ENCODE results near the gene MYH10. TPM values are rescaled to one million over a fixed set of nuclear protein-coding genes. Genes with fewer than 3 reads are reported as not detected.

The MYH10 gene
- total RNA-seq, 2 donors from 2014 or later = 251 to 257 TPM

- no peak overlapping the region for H3K4me3 Mint-ChIP-seq
- peak overlapping the region; percentile 81 for H3K27ac Mint-ChIP-seq
- H3K27me3 Mint-ChIP-seq (ENCODE audit: insufficient read depth) = no peaks in the 10 kb centered on the region
Observed at GRCh38 chr17:8504460-8505207, 125.9 kb downstream of the MYH10 start.

GRCh38 chr17:8503807-8504206, 126.7 kb downstream of the MYH10 start:
- Histone ChIP-seq H3K9me3 (ENCODE audit: control insufficient read depth, low read length) (no peaks in the 10 kb centered on the region), H3K27ac (ENCODE audit: low read depth, low read length) (no peak overlapping the region), H3K4me1 (ENCODE audit: control insufficient read depth, insufficient read depth, low read length) (no peaks in the 10 kb centered on the region), H3K36me3 (ENCODE audit: control insufficient read depth, insufficient read depth, low read length) (peaks cover 97% of the 10 kb centered on the region), H3K4me3 (ENCODE audit: low read length) (no peak overlapping the region), H3K27me3 (ENCODE audit: control insufficient read depth, insufficient read depth, low read length, poor library complexity, severe bottlenecking) (no peaks in the 10 kb centered on the region), H3K9ac (ENCODE audit: extremely low read depth, low read length, poor library complexity, severe bottlenecking) (no peak overlapping the region)
- 88% methylated on average over 8 to 9 of the region's 9 CpGs for WGBS, 2 experiments (ENCODE audit: insufficient coverage in 1 of 2, insufficient read length in 1 of 2)
- H3K27ac Mint-ChIP-seq = peak overlapping the region; percentile 81
- TF ChIP-seq CTCF (conservative IDR thresholded peaks at IDR 0.05) = no peak
- no peaks in the 10 kb centered on the region for H3K4me1 Mint-ChIP-seq
- no peaks in the 10 kb centered on the region for H3K9me3 Mint-ChIP-seq
- H3K4me3 Mint-ChIP-seq = no peak overlapping the region
- DNase-seq = no peak
- no peaks in the 10 kb centered on the region for H3K27me3 Mint-ChIP-seq (ENCODE audit: insufficient read depth)
- H3K36me3 Mint-ChIP-seq (ENCODE audit: low read depth) = peaks cover 87% of the 10 kb centered on the region

More at GRCh38 chr17:8504460-8505207, 125.9 kb downstream of the MYH10 start:
- H3K36me3 Mint-ChIP-seq (ENCODE audit: low read depth) = peaks cover 87% of the 10 kb centered on the region
- no peak overlapping the region for H3K4me3 ChIP-seq (ENCODE audit: low read length)
- no peaks in the 10 kb centered on the region for H3K9me3 Mint-ChIP-seq
- H3K36me3 ChIP-seq (ENCODE audit: control insufficient read depth, insufficient read depth, low read length) = peaks cover 97% of the 10 kb centered on the region
- no peaks in the 10 kb centered on the region for H3K27me3 ChIP-seq (ENCODE audit: control insufficient read depth, insufficient read depth, low read length, poor library complexity, severe bottlenecking)
- DNase-seq = peak; percentile 42
- WGBS, 2 experiments (ENCODE audit: insufficient coverage in 1 of 2, insufficient read length in 1 of 2) = 95% methylated on average over 13 to 18 of the region's 18 CpGs
- no peaks in the 10 kb centered on the region for H3K9me3 ChIP-seq (ENCODE audit: control insufficient read depth, low read length)
- H3K4me1 Mint-ChIP-seq = no peaks in the 10 kb centered on the region
- H3K27ac ChIP-seq (ENCODE audit: low read depth, low read length) = no peak overlapping the region
- no peak overlapping the region for H3K9ac ChIP-seq (ENCODE audit: extremely low read depth, low read length, poor library complexity, severe bottlenecking)
- no peak for TF ChIP-seq CTCF (conservative IDR thresholded peaks at IDR 0.05)
- no peaks in the 10 kb centered on the region for H3K4me1 ChIP-seq (ENCODE audit: control insufficient read depth, insufficient read depth, low read length)

GRCh38 chr17:8503368-8503767, 127.2 kb downstream of the MYH10 start:
- 84 to 95% methylated on average over 5 to 6 of the region's 6 CpGs for WGBS, 2 experiments (ENCODE audit: insufficient coverage in 1 of 2, insufficient read length in 1 of 2)
- no peaks in the 10 kb centered on the region for H3K9me3 ChIP-seq (ENCODE audit: control insufficient read depth, low read length)
- peaks cover 87% of the 10 kb centered on the region for H3K36me3 Mint-ChIP-seq (ENCODE audit: low read depth)
- no peaks in the 10 kb centered on the region for H3K27me3 ChIP-seq (ENCODE audit: control insufficient read depth, insufficient read depth, low read length, poor library complexity, severe bottlenecking)
- H3K27ac ChIP-seq (ENCODE audit: low read depth, low read length) = peak overlapping the region; percentile 27
- H3K9ac ChIP-seq (ENCODE audit: extremely low read depth, low read length, poor library complexity, severe bottlenecking) = no peak overlapping the region
- peaks cover 97% of the 10 kb centered on the region for H3K36me3 ChIP-seq (ENCODE audit: control insufficient read depth, insufficient read depth, low read length)
- H3K4me3 Mint-ChIP-seq = no peak overlapping the region
- no peak for TF ChIP-seq CTCF (conservative IDR thresholded peaks at IDR 0.05)
- H3K27ac Mint-ChIP-seq = peak overlapping the region; percentile 66
- H3K4me1 Mint-ChIP-seq = no peaks in the 10 kb centered on the region
- H3K4me1 ChIP-seq (ENCODE audit: control insufficient read depth, insufficient read depth, low read length) = no peaks in the 10 kb centered on the region
- H3K9me3 Mint-ChIP-seq = no peaks in the 10 kb centered on the region
- no peak overlapping the region for H3K4me3 ChIP-seq (ENCODE audit: low read length)
- no peak for DNase-seq
- H3K27me3 Mint-ChIP-seq (ENCODE audit: insufficient read depth) = no peaks in the 10 kb centered on the region
